Heart left ventricle (tissue), 16 donors: ENCODE data around the gene LTB. TPM values are rescaled to one million over a fixed set of nuclear protein-coding genes. Genes with fewer than 3 reads are reported as not detected.

Source experiments
- ATAC-seq, 4 donors: fragments of 200-7000 bp; cut with Tn5 transposase; one replicate each; pipeline ENCODE4 v1.9.1; 2020 to 2022; ENCODE audit warnings: moderate library complexity in 4 of 4, mild to moderate bottlenecking in 3 of 4, moderate number of reproducible peaks in 1 of 4
- DNase-seq, 5 donors: peaks; one replicate each; pipeline ENCODE4 v3.0.0-alpha.2; 2020
- H3K27ac ChIP-seq, 12 donors: fragments of 200-600 bp; sonication (generic) in 4 of 12; one replicate each; pipeline versions ENCODE4 v1.5.0 to v1.8.0; 2016 to 2022; ENCODE audit warnings: mild to moderate bottlenecking in 2 of 12
- H3K27me3 ChIP-seq, 9 donors: fragments of 200-600 bp; sonication (generic) in 2 of 9; one replicate each; pipeline versions ENCODE4 v1.5.1 to v1.8.0; 2016 to 2022; ENCODE audit warnings: mild to moderate bottlenecking in 3 of 9
- H3K36me3 ChIP-seq, 9 donors: fragments of 200-600 bp; sonication (generic) in 2 of 9; one replicate each; pipeline versions ENCODE4 v1.5.0 to v1.8.0; 2018 to 2022; ENCODE audit warnings: mild to moderate bottlenecking in 2 of 9
- H3K4me1 ChIP-seq, 12 donors: fragments of 200-600 bp; sonication (generic) in 4 of 12; one replicate each; pipeline versions ENCODE4 v1.5.0 to v1.8.0; 2016 to 2022; ENCODE audit warnings: mild to moderate bottlenecking in 3 of 12
- H3K4me3 ChIP-seq, 12 donors: fragments of 200-600 bp; sonication (generic) in 4 of 12; one replicate each; pipeline versions ENCODE4 v1.5.0 to v1.8.0; 2017 to 2022; ENCODE audit warnings: mild to moderate bottlenecking in 9 of 12, moderate library complexity in 4 of 12
- H3K9me3 ChIP-seq, 12 donors: fragments of 200-600 bp; sonication (generic) in 4 of 12; one replicate each; pipeline versions ENCODE4 v1.5.0 to v1.8.0; 2016 to 2022; ENCODE audit warnings: mild to moderate bottlenecking in 1 of 12
- CTCF ChIP-seq, 12 donors: fragments of 200-600 bp; sonication (generic) in 4 of 12; IDR thresholded peaks; one replicate each; pipeline versions ENCODE4 v1.5.0 to v1.8.0; 2018 to 2022; ENCODE audit warnings: antibody characterized with exemption in 12 of 12, mild to moderate bottlenecking in 5 of 12
- POLR2A ChIP-seq, 2 donors: fragments of 450-650 bp; IDR thresholded peaks; one replicate each; pipeline ENCODE4 v1.6.1; 2017; ENCODE audit warnings: antibody characterized with exemption in 2 of 2, mild to moderate bottlenecking in 2 of 2, moderate library complexity in 2 of 2
- WGBS, 4 donors: extraction: QIAGEN DNeasy Blood & Tissue Kit in 2 of 4; methylation state at CpG; one replicate each; pipeline versions ENCODE4 v1.1.5 to v1.1.7; 2013 to 2018; 5-methylcytosine and 5-hydroxymethylcytosine counted together
- intact Hi-C, 10 donors: fragments of 100-400 bp; cut with DNase I; formaldehyde crosslinking; loops; one replicate each; pipeline versions ENCODE4 v1.11.1 to v1.14.2; 2022
- polyA plus RNA-seq, 2 donors: library from polyadenylated mRNA; stranded (reverse); fragments of 200-250 nt; gene quantifications; one replicate each; pipeline ENCODE4 v1.2.3, GENCODE V29; 2013
- total RNA-seq, 9 donors: library from RNA; depleted of rRNA in 2 of 9; stranded (reverse); fragments of >200 nt in 2 of 9; fragmentation: NEBNext Ultra II Directional in 3 of 9; extraction: Animal tissue kit (Norgen Biotek cat#: 25700) in 3 of 9; gene quantifications; one replicate each; pipeline versions ENCODE4 v1.1.0 to v1.2.4, GENCODE V29; 2016 to 2023
- donor health status: ischemic (EF 13 %, LVEDD 7.1; RV severe dilation, severe dysfunction).
- donor health status: healthy with polysubstance abuse.
- donor health status: DM: no; HTN: yes; CAD: no.
- donor health status: DM: no; HTN: no; CAD: no.
- donor health status: ischemic (EF 25% LVEDD 6.9; RV normal size, moderate dysfunction).
- donor health status: ischemic (EF 25% LVEDD 5.7; RV mildly dilated, moderate dysfunction).
- donor health status: healthy.
- donor health status: DM: yes; HTN: yes; CAD: no.
- donor health status: ischemic (EF 35%, LVEDD 5.7; RV mildly dilated, moderate dysfunction).
- donor health status: nonischemic (EF 11% LVEDD 7.7; RV severe dilation, severe dysfunction).
- donor health status: DM: yes; HTN: yes; CAD: no.
- donor health status: PGD.
- donor health status: ischemic (EF 29% LVEDD 5.4; RV normal size, mild dysfunction).
- donor health status: nonischemic (EF 23%, LVEDD 6.1; RV moderate dilation, normal function).

LTB gene
- total and polyA plus RNA-seq, 11 donors: 0.30 to 15.6 (median 0.85) TPM; not detected in 4

GRCh38 chr6:31573239-31574105 lies 8.8 kb downstream of the LTB start:
- intact Hi-C loops: no loop called here
- Histone ChIP-seq H3K27ac (peak overlapping the region in 1 of 12 donors; percentile 73), H3K36me3 (peaks cover 0 to 10% (median 0%) of the 10 kb centered on the region in 9 donors), H3K4me3 (no peak overlapping the region), H3K9me3 (no peaks in the 10 kb centered on the region), H3K27me3 (no peaks in the 10 kb centered on the region), H3K4me1 (peaks cover 0 to 47% (median 3%) of the 10 kb centered on the region in 12 donors)
- DNase-seq: no peak
- TF ChIP-seq POLR2A (IDR thresholded peaks at IDR 0.05) (no peak), CTCF (IDR thresholded peaks at IDR 0.05) (no peak)
- 87 to 93% (median 88%) methylated on average over 9 of the region's 9 CpGs for WGBS, 4 donors
- no peak for ATAC-seq

DNA sequence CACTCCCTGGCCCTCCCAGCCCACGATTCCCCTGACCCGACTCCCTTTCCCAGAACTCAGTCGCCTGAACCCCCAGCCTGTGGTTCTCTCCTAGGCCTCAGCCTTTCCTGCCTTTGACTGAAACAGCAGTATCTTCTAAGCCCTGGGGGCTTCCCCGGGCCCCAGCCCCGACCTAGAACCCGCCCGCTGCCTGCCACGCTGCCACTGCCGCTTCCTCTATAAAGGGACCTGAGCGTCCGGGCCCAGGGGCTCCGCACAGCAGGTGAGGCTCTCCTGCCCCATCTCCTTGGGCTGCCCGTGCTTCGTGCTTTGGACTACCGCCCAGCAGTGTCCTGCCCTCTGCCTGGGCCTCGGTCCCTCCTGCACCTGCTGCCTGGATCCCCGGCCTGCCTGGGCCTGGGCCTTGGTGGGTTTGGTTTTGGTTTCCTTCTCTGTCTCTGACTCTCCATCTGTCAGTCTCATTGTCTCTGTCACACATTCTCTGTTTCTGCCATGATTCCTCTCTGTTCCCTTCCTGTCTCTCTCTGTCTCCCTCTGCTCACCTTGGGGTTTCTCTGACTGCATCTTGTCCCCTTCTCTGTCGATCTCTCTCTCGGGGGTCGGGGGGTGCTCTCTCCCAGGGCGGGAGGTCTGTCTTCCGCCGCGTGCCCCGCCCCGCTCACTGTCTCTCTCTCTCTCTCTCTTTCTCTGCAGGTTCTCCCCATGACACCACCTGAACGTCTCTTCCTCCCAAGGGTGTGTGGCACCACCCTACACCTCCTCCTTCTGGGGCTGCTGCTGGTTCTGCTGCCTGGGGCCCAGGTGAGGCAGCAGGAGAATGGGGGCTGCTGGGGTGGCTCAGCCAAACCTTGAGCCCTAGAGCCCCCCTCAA lies 9.9 kb downstream of the LTB start, which contains the start of gene LTA:
Gene LTA (plus strand): TSS at position 249 of the 871 bp plus-strand sequence. CDS start 454 bp downstream, at position 703.
- Histone ChIP-seq H3K4me1 (peaks cover 0 to 45% (median 3%) of the 10 kb centered on the region in 12 donors), H3K9me3 (no peaks in the 10 kb centered on the region), H3K4me3 (peak within 1 kb of the TSS in 2 of 12 donors; percentile 12 to 46), H3K27ac (peak within 1 kb of the TSS in 1 of 12 donors; percentile 73), H3K27me3 (no peaks in the 10 kb centered on the region), H3K36me3 (peaks cover 0 to 4% (median 0%) of the 10 kb centered on the region in 9 donors)
- TF ChIP-seq POLR2A (IDR thresholded peaks at IDR 0.05): no peak
- no peak for TF ChIP-seq CTCF (IDR thresholded peaks at IDR 0.05)
- DNase-seq (no peak), ATAC-seq (no peak)
- 88 to 95% (median 90%) methylated on average over 27 of the region's 27 CpGs for WGBS, 4 donors
- intact Hi-C loops: no loop called here

- peaks cover 0 to 30% (median under 1%) of the 10 kb centered on the region in 12 donors for H3K4me1 ChIP-seq
- 67 to 95% (median 87%) methylated on average over 1 of the region's 1 CpG for WGBS, 4 donors
- DNase-seq: no peak
- H3K36me3 ChIP-seq: no peaks in the 10 kb centered on the region
- H3K27me3 ChIP-seq: no peaks in the 10 kb centered on the region
- intact Hi-C loops: no loop called here
- no peak for TF ChIP-seq POLR2A (IDR thresholded peaks at IDR 0.05)
- no peak for TF ChIP-seq CTCF (IDR thresholded peaks at IDR 0.05)
- no peak overlapping the region for H3K27ac ChIP-seq
- no peak for ATAC-seq
- H3K9me3 ChIP-seq: no peaks in the 10 kb centered on the region
- H3K4me3 ChIP-seq: no peak overlapping the region
Measured at GRCh38 chr6:31569861-31570536, 12.2 kb downstream of the LTB start.
